ENCODE results near the gene CDH13. TPM values are rescaled to one million over a fixed set of nuclear protein-coding genes. Genes with fewer than 3 reads are reported as not detected.

Gene CDH13
- total and polyA plus RNA-seq, 12 donors: 0.86 to 30.6 (median 2.4) TPM

DNA sequence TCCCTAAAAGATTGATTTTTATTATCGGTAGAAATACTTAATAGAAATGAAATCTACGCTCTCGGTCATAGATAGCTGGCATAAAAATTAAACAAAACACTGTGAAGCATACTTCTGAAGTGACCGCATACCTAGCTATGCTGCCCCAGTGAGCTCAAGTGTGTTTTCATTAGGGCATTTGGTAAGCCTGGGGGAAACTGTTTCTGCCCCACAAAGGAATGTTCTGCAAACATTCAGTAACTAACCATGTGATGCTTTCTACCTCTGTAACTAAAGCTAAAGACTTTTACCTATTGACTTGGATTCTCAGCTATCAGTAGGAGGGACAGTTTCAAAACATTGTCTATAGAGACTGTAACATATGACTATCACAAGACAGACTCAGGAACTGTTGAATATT is 1087.5 kb downstream of the CDH13 start:
- Histone ChIP-seq H3K4me1 (replicated peaks in 1 of 2) (no peaks in the 10 kb centered on the region), H3K9me3 (replicated peaks in 1 of 3) (no peaks in the 10 kb centered on the region), H3K4me3 (no peak overlapping the region), H3K27me3 (no peaks in the 10 kb centered on the region), H3K36me3 (replicated peaks in 1 of 2) (no peaks in the 10 kb centered on the region), H3K27ac (no peak overlapping the region)
- intact Hi-C loops (cut with DNase I): no loop called here
- WGBS, 4 donors: 86 to 92% (median 89%) methylated on average over 4 of the region's 4 CpGs
- DNase-seq: no peak
- TF ChIP-seq, protein P1, sequence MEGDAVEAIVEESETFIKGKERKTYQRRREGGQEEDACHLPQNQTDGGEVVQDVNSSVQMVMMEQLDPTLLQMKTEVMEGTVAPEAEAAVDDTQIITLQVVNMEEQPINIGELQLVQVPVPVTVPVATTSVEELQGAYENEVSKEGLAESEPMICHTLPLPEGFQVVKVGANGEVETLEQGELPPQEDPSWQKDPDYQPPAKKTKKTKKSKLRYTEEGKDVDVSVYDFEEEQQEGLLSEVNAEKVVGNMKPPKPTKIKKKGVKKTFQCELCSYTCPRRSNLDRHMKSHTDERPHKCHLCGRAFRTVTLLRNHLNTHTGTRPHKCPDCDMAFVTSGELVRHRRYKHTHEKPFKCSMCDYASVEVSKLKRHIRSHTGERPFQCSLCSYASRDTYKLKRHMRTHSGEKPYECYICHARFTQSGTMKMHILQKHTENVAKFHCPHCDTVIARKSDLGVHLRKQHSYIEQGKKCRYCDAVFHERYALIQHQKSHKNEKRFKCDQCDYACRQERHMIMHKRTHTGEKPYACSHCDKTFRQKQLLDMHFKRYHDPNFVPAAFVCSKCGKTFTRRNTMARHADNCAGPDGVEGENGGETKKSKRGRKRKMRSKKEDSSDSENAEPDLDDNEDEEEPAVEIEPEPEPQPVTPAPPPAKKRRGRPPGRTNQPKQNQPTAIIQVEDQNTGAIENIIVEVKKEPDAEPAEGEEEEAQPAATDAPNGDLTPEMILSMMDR (IDR thresholded peaks at IDR 0.05): no peak
- TF ChIP-seq POLR2A (IDR thresholded peaks at IDR 0.05): no peak

DNA sequence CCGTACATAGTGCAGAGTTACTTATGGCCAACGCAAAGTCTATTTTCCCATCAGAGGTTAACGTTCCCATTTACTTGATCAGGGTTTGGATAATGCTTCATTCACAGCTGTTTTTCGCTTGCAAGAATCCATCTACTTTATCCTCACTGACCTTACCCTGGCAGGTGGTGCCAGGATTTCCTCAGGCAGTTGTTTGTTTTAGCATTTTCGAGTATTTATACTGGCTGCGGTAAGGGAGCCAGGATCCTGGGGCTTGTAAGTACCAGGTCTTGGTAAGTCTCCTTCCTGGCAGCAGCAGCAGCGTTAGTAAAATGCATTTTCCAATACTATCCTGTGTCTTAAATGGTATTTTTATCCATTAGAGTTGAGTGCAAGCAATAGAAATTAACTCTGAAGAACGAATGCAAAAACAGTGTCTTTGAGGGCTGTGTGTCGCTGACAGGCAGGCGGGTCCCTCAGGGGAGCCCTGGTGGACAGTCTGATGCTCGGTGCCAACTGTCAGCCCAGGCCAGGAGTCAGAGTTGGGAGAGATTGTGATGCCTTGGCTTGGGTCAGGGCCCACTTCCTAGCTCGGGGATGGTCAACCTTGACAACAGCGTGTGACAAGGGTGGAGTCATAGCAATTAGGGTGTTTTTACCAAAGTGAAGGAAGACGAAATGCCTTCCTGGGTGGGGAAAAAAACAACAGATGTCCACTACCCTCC is 1088.6 kb downstream of the CDH13 start:
- no peaks in the 10 kb centered on the region for H3K4me1 ChIP-seq (replicated peaks in 1 of 2)
- no peaks in the 10 kb centered on the region for H3K36me3 ChIP-seq (replicated peaks in 1 of 2)
- H3K27me3 ChIP-seq: no peaks in the 10 kb centered on the region
- H3K27ac ChIP-seq: no peak overlapping the region
- intact Hi-C loops (cut with DNase I): no loop called here
- DNase-seq: no peak
- TF ChIP-seq, protein P1 (IDR thresholded peaks at IDR 0.05): no peak
- no peak for TF ChIP-seq POLR2A (IDR thresholded peaks at IDR 0.05)
- H3K4me3 ChIP-seq: no peak overlapping the region
- H3K9me3 ChIP-seq (replicated peaks in 1 of 3): no peaks in the 10 kb centered on the region
- WGBS, 4 donors: 58 to 75% (median 63%) methylated on average over 14 of the region's 14 CpGs

DNA sequence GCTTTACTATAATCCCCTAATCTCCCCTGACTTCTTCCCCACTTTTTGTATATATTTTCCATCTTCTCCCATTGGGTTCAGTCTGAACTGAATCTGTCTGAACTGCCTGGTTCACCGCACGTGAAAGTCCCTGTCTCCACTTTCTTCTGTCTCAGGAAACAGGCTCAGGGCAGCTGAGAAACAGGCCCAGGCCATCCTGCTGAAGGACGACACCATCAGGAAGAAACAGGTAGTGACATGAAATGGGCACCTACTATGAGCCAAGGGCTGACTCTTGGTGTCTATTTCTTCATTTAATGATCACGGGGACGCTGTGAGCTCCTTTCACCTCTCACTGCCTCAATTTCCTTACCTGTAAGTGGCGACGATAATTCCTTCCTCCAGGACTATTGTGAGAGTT is 1090.5 kb downstream of the CDH13 start:
- H3K4me1 ChIP-seq (replicated peaks in 1 of 2): no peaks in the 10 kb centered on the region
- intact Hi-C loops (cut with DNase I): no loop called here
- H3K36me3 ChIP-seq (replicated peaks in 1 of 2): no peaks in the 10 kb centered on the region
- 69 to 87% (median 84%) methylated on average over 7 of the region's 7 CpGs for WGBS, 4 donors
- H3K27me3 ChIP-seq: no peaks in the 10 kb centered on the region
- no peak for TF ChIP-seq POLR2A (IDR thresholded peaks at IDR 0.05)
- TF ChIP-seq, protein P1 (IDR thresholded peaks at IDR 0.05): no peak
- no peak overlapping the region for H3K27ac ChIP-seq
- H3K9me3 ChIP-seq (replicated peaks in 1 of 3): no peaks in the 10 kb centered on the region
- no peak overlapping the region for H3K4me3 ChIP-seq
- DNase-seq: no peak

DNA sequence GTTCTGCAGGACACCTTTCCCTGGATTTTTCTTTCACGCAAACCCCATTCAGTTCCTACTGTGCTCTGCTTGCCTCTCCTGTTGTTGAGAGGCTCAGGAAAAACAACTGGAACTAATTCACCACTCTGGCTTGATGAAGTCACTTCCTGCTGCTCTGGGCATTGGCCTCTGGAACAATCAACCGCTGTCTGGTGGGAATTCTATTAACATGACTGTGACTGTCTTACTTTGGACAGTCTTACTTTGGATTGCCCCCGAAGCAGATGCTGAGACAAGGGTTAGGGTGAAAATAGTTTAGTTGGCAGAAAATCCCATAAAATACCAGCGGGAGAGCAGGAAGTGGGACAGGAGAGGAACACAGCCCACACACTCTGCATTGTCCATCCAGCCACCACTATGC is 1091.0 kb downstream of the CDH13 start:
- Histone ChIP-seq H3K36me3 (replicated peaks in 1 of 2) (no peaks in the 10 kb centered on the region), H3K4me3 (no peak overlapping the region), H3K27ac (no peak overlapping the region), H3K4me1 (replicated peaks in 1 of 2) (no peaks in the 10 kb centered on the region), H3K27me3 (no peaks in the 10 kb centered on the region), H3K9me3 (replicated peaks in 1 of 3) (no peaks in the 10 kb centered on the region)
- 63 to 65% (median 65%) methylated on average over 4 of the region's 4 CpGs for WGBS, 4 donors
- intact Hi-C loops (cut with DNase I): no loop called here
- DNase-seq: no peak
- TF ChIP-seq POLR2A (IDR thresholded peaks at IDR 0.05): no peak
- TF ChIP-seq, protein P1 (IDR thresholded peaks at IDR 0.05): no peak

All from adrenal gland (tissue), 12 donors.